Measurements from ENCODE around the gene FAHD1.

FAHD1 gene

GRCh38 chr16:1816396-1817275 lies 10.4 kb upstream of the FAHD1 start:
- in situ Hi-C loops (cut with HindIII; ENCODE audit: low sequenced_read_pairs): no loop called here

- in situ Hi-C loops (cut with HindIII; ENCODE audit: low sequenced_read_pairs): no loop called here
Observed at GRCh38 chr16:1817276-1817589, 9.8 kb upstream of the FAHD1 start.

- in situ Hi-C loops (cut with HindIII; ENCODE audit: low sequenced_read_pairs): no loop called here
Observed at GRCh38 chr16:1817716-1818115, 9.3 kb upstream of the FAHD1 start.

- in situ Hi-C loops (cut with HindIII; ENCODE audit: low sequenced_read_pairs): no loop called here
Observed at GRCh38 chr16:1818204-1818872, 8.7 kb upstream of the FAHD1 start.

DNA sequence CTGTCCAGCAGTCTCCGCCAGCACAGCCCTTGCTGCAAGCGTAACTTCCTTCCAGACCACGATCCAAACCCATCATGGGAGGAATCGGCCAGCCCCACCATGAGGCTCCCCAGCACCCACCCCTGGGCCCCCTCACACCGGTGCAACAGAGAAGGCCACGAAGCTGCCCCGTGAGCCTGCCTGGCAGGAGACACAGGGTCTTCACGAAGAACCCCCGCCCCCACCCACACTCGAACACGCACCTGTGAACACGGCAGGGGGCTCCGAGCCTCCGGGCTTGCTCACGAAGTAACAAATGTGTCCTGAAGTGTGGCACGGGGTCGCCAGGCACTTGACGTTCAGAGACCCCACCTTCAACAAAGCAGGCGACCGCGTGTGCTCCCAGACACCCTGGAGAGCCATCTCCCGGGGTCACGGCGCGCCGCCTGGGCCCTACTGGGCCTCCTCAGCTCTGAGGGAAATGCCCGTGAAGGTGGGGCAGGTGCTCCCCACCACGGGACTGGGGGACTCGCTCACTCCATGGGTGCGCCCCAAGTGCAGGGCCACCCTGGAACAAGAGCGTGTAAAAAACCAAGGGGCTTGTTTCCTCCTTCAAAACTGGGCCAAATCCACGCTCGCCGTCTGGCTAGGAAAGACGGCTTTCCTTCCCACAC lies 8.0 kb upstream of the FAHD1 start:
- in situ Hi-C loops (cut with HindIII; ENCODE audit: low sequenced_read_pairs): no loop called here

DNA sequence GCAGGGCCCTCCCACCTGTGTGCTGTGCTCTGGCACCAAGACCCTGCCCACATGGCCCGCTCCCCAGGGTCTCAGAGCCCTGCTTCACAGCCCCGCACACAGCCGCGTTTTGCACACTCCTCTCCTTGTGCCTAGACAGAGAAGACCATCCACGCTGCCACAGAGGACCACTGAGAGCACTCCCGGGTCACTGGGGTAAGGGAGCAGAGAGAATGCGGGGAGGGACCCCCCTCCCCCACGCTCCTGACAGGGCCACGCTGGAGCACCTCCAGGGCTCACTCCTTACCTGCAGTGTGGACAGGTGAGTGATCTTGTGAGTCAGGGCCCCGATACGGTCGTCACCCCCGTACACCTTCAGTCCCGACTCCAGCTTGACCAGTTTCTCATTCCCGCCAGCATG lies 7.4 kb upstream of the FAHD1 start:
- in situ Hi-C loops (cut with HindIII; ENCODE audit: low sequenced_read_pairs): no loop called here

DNA sequence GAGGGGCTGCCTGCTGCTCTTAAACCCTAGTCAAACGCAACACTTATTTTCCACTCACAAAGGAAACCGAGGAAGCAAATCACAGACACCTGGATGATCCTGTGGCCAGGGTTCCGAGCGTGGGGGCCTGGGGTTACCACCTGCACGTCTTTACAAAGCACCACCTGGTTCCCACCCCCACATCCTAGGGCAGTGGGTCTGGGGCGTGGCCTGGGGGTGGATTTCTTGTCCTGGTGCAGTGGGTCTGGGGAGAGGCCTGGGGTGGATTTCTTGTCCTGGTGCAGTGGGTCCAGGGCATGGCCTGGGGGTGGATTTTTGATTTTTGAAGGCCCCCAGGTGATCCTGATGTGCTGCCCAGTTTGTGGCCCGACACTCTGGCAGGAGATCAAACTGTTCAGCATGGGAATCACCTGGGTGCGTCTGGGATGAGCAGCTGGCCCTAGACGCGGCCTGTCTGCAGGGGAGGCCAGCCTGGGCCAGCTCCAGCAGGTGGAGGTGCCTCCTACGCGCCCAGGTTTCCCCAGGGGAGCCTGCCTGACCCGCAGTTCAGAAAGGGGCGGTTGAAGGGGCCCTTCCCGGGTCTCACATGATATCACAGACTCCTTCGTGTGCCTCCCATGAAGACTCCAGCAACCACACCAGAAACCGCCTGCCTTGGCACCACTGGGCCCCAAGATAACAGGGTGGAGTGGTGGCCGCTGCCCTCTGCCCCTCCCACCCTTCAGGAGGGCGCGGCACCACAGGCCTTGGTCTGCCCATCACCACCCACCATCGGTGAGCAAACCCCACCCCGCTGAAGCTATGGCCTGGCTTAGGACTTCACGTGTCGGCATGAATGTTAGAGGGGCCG lies 6.7 kb upstream of the FAHD1 start:
- in situ Hi-C loops (cut with HindIII; ENCODE audit: low sequenced_read_pairs): no loop called here

GRCh38 chr16:1820946-1821290 lies 6.1 kb upstream of the FAHD1 start:
- in situ Hi-C loops (cut with HindIII; ENCODE audit: low sequenced_read_pairs): no loop called here

DNA sequence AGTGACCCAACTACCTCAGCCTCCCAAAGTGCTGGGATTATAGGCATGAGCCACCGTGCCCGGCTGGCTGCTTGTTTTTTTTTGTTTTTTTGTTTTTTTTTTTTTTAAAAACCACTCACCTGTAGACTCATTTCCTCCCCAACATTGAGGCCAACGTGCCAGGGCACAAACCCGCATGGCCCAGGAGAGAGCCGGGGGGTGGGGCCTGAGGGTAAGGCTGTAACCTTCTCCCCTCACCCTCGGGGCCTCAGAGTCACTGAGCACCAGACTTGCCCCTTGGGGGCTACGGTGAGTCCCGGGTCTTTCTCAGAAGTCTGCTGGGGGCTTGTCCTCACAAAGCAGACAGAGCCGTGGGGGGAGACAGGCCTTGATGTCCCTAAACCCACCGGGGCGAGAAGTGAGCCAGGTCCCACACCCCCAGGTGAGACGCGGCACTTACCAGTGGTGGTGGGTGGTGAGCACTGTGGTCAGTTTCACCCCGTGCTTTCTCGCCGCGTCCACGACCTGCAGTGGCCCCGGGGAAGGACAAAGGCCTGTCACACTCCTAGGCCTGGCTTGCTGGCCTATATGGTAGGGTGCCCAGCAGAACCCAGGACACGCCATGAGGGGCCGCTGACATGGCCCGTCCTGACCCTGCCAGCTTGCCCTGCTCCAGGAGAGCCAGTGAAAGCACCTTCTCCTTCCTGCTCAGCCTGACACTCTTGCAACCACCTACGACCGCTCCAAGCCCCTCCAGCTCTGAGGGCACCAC lies 5.0 kb upstream of the FAHD1 start:
- in situ Hi-C loops (cut with HindIII; ENCODE audit: low sequenced_read_pairs): no loop called here

DNA sequence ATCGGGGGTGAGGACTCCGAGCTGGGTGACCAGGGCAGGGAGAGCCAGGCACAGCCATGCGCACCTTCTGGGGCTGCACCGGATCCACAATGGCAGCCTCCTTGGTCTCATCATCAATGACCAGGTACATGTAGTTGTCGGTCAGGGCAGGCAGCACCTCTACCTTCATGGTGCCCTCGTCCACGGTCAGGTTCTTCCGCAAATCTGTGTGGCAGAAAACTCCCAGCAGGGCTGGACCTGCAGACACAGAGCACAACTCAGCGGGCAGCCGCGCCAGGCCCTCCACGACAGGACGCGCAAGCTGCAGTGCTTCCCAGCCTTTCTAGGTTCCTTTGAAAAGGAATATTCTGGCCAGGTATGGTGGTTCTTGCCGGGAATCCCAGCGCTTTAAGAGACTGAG lies 4.2 kb upstream of the FAHD1 start:
- in situ Hi-C loops (cut with HindIII; ENCODE audit: low sequenced_read_pairs): no loop called here

GRCh38 chr16:1823821-1824220 lies 3.2 kb upstream of the FAHD1 start:
- in situ Hi-C loops (cut with HindIII; ENCODE audit: low sequenced_read_pairs): no loop called here

DNA sequence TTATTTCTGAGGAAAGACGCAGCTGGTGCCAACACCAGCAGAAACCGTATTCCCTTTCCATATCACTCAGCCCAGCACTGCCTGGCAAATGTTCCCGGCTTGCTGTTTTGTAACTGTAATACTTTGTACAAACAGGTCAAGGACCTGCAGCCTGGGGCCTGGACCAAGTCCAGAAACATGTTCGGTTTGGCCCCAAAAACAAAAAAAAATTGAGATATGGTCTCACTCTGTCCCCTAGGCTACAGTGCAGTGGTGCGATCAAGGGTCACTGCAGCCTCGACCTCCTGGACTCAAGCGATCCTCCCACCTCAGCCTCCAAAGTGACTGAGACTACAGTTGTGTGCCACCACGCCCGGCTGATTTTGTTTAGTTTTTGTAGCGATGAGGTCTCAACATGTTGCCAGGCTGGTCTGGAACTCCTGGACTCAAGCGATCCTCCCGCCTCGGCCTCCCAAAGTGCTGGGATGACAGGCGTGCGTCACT lies 1.6 kb upstream of the FAHD1 start:
- in situ Hi-C loops (cut with HindIII; ENCODE audit: low sequenced_read_pairs): no loop called here

- in situ Hi-C loops (cut with HindIII; ENCODE audit: low sequenced_read_pairs): no loop called here
Observed at GRCh38 chr16:1825864-1826690, 929 bp upstream of the FAHD1 start.

DNA sequence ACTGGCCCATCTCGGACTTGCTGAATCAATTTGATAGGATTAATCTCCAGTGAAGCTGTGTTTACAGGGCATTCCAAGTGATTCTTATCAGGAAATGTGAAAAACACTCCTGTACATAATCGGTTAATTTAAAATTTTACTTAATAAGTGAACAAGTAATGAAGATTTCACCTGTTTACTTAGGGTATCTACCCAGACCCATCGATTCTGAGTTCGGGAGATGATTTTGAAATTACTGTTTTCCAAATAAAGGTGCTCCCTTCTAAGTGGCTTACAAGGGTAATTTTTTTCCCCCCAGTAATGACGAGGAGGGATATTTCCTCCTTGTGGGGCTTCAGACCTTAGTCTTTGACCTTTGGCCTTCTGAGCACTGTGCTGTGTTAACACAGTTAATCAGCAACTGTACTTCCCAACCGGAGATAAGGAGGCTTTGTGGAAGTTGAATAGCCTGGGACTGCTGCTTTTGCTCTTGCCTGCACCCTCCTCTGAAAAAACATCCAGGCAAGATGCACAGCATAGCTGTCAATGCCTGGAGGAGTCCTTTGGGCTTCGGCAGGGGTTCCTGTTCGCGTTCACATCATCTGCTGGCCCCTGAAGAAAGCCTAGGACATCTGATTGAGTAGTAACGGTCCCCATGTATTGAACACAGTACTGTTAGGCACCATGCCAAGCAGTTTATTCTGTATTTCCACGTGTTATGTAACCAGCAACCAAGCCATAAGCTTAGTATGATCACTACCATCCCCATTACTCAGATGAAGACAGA lies 1.8 kb downstream of the FAHD1 start:
- in situ Hi-C loops (cut with HindIII; ENCODE audit: low sequenced_read_pairs): no loop called here

DNA sequence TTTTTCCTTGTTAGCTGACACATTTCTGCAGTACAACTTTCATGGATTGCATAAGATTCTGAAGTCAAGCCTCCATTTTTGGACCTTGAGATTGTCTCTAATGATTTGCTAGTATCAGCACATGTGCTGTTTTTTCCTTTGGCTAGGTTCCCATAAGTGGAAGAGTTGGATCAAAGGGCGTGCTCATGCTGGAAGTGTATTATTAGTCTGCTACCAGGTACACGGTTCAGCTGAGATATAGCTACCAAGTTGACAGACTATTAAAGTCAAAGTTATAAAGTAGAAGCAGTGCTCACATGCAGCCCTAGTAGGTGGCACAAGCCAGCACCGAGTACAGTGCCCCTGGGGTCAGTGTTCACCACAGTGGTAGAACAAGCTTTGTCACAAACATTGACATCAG lies 3.2 kb downstream of the FAHD1 start:
- in situ Hi-C loops (cut with HindIII; ENCODE audit: low sequenced_read_pairs): no loop called here

GRCh38 chr16:1831186-1832075 lies 4.4 kb downstream of the FAHD1 start:
- in situ Hi-C loops (cut with HindIII; ENCODE audit: low sequenced_read_pairs): no loop called here

DNA sequence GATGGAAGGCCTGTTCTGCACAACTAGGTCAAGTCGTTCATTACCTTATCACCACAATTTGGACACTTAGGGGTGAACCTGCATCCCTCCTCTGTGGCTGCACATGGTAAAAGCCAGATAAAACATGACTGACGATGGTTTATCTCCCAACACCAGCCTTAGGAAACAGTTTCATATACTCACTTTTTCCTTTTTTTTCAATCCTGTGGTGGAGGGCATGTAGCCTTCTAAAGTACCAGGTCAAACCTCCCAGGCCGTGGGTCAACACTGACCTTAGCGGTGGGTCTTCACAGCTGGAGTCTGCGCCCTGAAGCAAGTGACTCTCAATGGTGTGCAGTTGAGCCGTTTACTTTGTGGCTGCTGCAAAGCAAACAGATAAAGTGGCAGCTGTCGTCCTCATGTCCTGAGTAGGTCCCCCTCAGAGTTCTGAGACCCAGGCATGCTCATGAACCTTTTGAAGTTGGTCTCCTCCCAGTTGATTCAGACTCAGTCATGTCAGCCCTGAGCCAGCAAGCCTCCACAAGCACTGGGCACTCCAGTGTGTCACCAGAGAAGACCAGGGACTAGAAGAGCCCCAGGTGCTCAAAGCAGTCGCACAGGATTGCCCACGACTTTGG lies 5.9 kb downstream of the FAHD1 start:
- in situ Hi-C loops (cut with HindIII; ENCODE audit: low sequenced_read_pairs): no loop called here
